GM18868 (cell line): ENCODE data around the gene KCNK5.

Source experiments
- ATAC-seq: cut with Tn5 transposase; IDR thresholded peaks from one replicate; pipeline ENCODE4 v1.9.1; 2021; ENCODE audit warnings: mild to moderate bottlenecking, moderate library complexity; ENCODE audit not compliant: unreplicated experiment

KCNK5 gene

GRCh38 chr6:39199231-39199940 lies 29.9 kb downstream of the KCNK5 start:
- ATAC-seq: no peak

GRCh38 chr6:39198528-39198927 lies 30.7 kb downstream of the KCNK5 start:
- no peak for ATAC-seq

GRCh38 chr6:39197922-39198500 lies 31.3 kb downstream of the KCNK5 start:
- no peak for ATAC-seq

- ATAC-seq: no peak
Measured at GRCh38 chr6:39197521-39197920, 31.8 kb downstream of the KCNK5 start.

GRCh38 chr6:39196673-39197091 lies 32.6 kb downstream of the KCNK5 start:
- ATAC-seq: no peak

- ATAC-seq: no peak
Measured at GRCh38 chr6:39195792-39196385, 33.4 kb downstream of the KCNK5 start.

GRCh38 chr6:39194466-39194865 lies 34.8 kb downstream of the KCNK5 start:
- ATAC-seq: no peak

- ATAC-seq: no peak
Measured at GRCh38 chr6:39193201-39193791, 36.0 kb downstream of the KCNK5 start.

- no peak for ATAC-seq
Measured at GRCh38 chr6:39192736-39193135, 36.5 kb downstream of the KCNK5 start.

GRCh38 chr6:39191236-39191930 lies 37.9 kb downstream of the KCNK5 start:
- no peak for ATAC-seq

GRCh38 chr6:39190545-39191235 lies 38.6 kb downstream of the KCNK5 start:
- ATAC-seq: no peak

GRCh38 chr6:39189915-39190544 lies 39.2 kb downstream of the KCNK5 start:
- ATAC-seq: peak; percentile 60

- no peak for ATAC-seq
Measured at GRCh38 chr6:39189131-39189530, 40.1 kb downstream of the KCNK5 start.

- no peak for ATAC-seq
Measured at GRCh38 chr6:39188571-39188970, 40.7 kb downstream of the KCNK5 start.

GRCh38 chr6:39188098-39188450 lies 41.2 kb downstream of the KCNK5 start:
- ATAC-seq: no peak

- ATAC-seq: no peak
Measured at GRCh38 chr6:39184906-39185580, 44.2 kb downstream of the KCNK5 start.

GRCh38 chr6:39182604-39183003 lies 46.7 kb downstream of the KCNK5 start:
- no peak for ATAC-seq

- ATAC-seq: no peak
Measured at GRCh38 chr6:39181826-39182225, 47.4 kb downstream of the KCNK5 start.

GRCh38 chr6:39181333-39181732 lies 47.9 kb downstream of the KCNK5 start:
- no peak for ATAC-seq

- no peak for ATAC-seq
Measured at GRCh38 chr6:39178804-39179203, 50.5 kb downstream of the KCNK5 start.
